Right atrium auricular region (tissue), 2 donors: ENCODE data around the gene CADPS. TPM values are rescaled to one million over a fixed set of nuclear protein-coding genes. Genes with fewer than 3 reads are reported as not detected.

Source experiments
- DNase-seq: peaks from one replicate; pipeline ENCODE4 v3.0.0-alpha.2; 2019; ENCODE audit warnings: low spot score
- H3K27ac ChIP-seq, 2 donors: fragments of 200-600 bp; sonication (generic); 1 replicate in 1 of 2; 2 replicates in 1 of 2; pipeline ENCODE4 v1.5.1; 2016 to 2019
- H3K27me3 ChIP-seq, 2 donors: fragments of 200-600 bp; sonication (generic); one replicate each; pipeline versions ENCODE4 v1.5.1 to v1.6.0; 2017 to 2019
- H3K36me3 ChIP-seq: fragments of 200-600 bp; sonication (generic); one replicate; pipeline ENCODE4 v1.5.1; 2016
- H3K4me1 ChIP-seq, 2 donors: fragments of 200-600 bp; sonication (generic); one replicate each; pipeline versions ENCODE4 v1.5.1 to v1.6.0; 2017 to 2019
- H3K4me3 ChIP-seq, 2 donors: fragments of 200-600 bp; sonication (generic); 1 replicate in 1 of 2; 2 replicates in 1 of 2; pipeline ENCODE4 v1.5.1; 2017 to 2019; ENCODE audit warnings: mild to moderate bottlenecking in 1 of 2, moderate library complexity in 1 of 2
- H3K9me3 ChIP-seq, 2 donors: fragments of 200-600 bp; sonication (generic); one replicate each; pipeline ENCODE4 v1.5.1; 2019
- CTCF ChIP-seq, 2 donors: fragments of 200-600 bp; sonication (generic); IDR thresholded peaks; one replicate each; pipeline ENCODE4 v1.5.1; 2019; ENCODE audit warnings: antibody characterized with exemption in 2 of 2
- total RNA-seq, 2 donors: library from RNA; depleted of rRNA; stranded (reverse); fragments of >200 nt; gene quantifications; one replicate each; pipeline ENCODE4 v1.1.0, GENCODE V29; 2016

CADPS gene
- total RNA-seq, 2 donors from 2014 or later, result 16.1 to 48.2 TPM

GRCh38 chr3:62374341-62375218, 500.6 kb downstream of the CADPS start:
- Histone ChIP-seq H3K4me1 (peaks cover 0 to 59% of the 10 kb centered on the region in 2 donors), H3K27me3 (peaks cover 54 to 78% of the 10 kb centered on the region in 2 donors), H3K4me3 (peak overlapping the region in 1 of 2 donors; percentile 16), H3K9me3 (no peaks in the 10 kb centered on the region), H3K27ac (no peak overlapping the region), H3K36me3 (no peaks in the 10 kb centered on the region)
- no peak for DNase-seq
- no peak for TF ChIP-seq CTCF (IDR thresholded peaks at IDR 0.05)

- no peak for TF ChIP-seq CTCF (IDR thresholded peaks at IDR 0.05)
- Histone ChIP-seq H3K4me1 (peaks cover 0 to 66% of the 10 kb centered on the region in 2 donors), H3K36me3 (no peaks in the 10 kb centered on the region), H3K9me3 (no peaks in the 10 kb centered on the region), H3K27ac (no peak overlapping the region), H3K4me3 (peak overlapping the region in 1 of 2 donors; percentile 16), H3K27me3 (peaks cover 54 to 78% of the 10 kb centered on the region in 2 donors)
- DNase-seq, result no peak
These were observed 501.4 kb downstream of the CADPS start for GRCh38 chr3:62373714-62374333.

- no peak for DNase-seq
- peak within 1 kb of the TSS in 1 of 2 donors; percentile 21 for H3K4me3 ChIP-seq
- H3K4me1 ChIP-seq, result peaks cover 0 to 68% of the 10 kb centered on the region in 2 donors
These were observed 502.0 kb downstream of the CADPS start, which contains the start of gene FEZF2 for GRCh38 chr3:62373215-62373614. Gene FEZF2, minus strand, starts transcription at chr3:62373550. Its CDS starts 682 bp downstream, at chr3:62372868.

GRCh38 chr3:62372621-62373041, 502.6 kb downstream of the CADPS start:
- Histone ChIP-seq H3K4me3 (peak overlapping the region in 1 of 2 donors; percentile 21), H3K4me1 (peaks cover 0 to 70% of the 10 kb centered on the region in 2 donors), H3K27ac (no peak overlapping the region), H3K9me3 (no peaks in the 10 kb centered on the region), H3K36me3 (no peaks in the 10 kb centered on the region), H3K27me3 (peaks cover 55 to 77% of the 10 kb centered on the region in 2 donors)
- no peak for DNase-seq
- no peak for TF ChIP-seq CTCF (IDR thresholded peaks at IDR 0.05)

More at GRCh38 chr3:62373215-62373614, 502.0 kb downstream of the CADPS start, which contains the start of gene FEZF2:
- TF ChIP-seq CTCF (IDR thresholded peaks at IDR 0.05), result no peak
- Histone ChIP-seq H3K27me3 (peaks cover 53 to 78% of the 10 kb centered on the region in 2 donors), H3K36me3 (no peaks in the 10 kb centered on the region), H3K9me3 (no peaks in the 10 kb centered on the region), H3K27ac (no peak within 1 kb of the TSS)

GRCh38 chr3:62371720-62372591, 503.3 kb downstream of the CADPS start:
- H3K27me3 ChIP-seq, result peaks cover 54 to 71% of the 10 kb centered on the region in 2 donors
- no peaks in the 10 kb centered on the region for H3K36me3 ChIP-seq
- H3K4me1 ChIP-seq, result peaks cover 0 to 70% of the 10 kb centered on the region in 2 donors
- TF ChIP-seq CTCF (IDR thresholded peaks at IDR 0.05), result no peak
- peak overlapping the region in 1 of 2 donors; percentile 21 for H3K4me3 ChIP-seq
- no peak overlapping the region for H3K27ac ChIP-seq
- no peak for DNase-seq
- no peaks in the 10 kb centered on the region for H3K9me3 ChIP-seq
